Body of pancreas (tissue), 4 donors: ENCODE data around the gene KCTD2. TPM values are rescaled to one million over a fixed set of nuclear protein-coding genes. Genes with fewer than 3 reads are reported as not detected.

ENCODE experiments used
- ATAC-seq: fragments of 150-250 bp; one replicate; pipeline ENCODE4 v1.9.1; 2016
- DNase-seq, 4 donors: peaks; one replicate each; pipeline ENCODE4 v3.0.0-alpha.2; 2019
- H3K27ac ChIP-seq, 4 donors: fragments of 200-600 bp; sonication (generic); 1 replicate in 3 of 4; 2 replicates in 1 of 4; pipeline versions ENCODE4 v1.5.1 to v1.6.1; 2016 to 2019; ENCODE audit warnings: mild to moderate bottlenecking in 1 of 4, mixed read lengths in 1 of 4, moderate library complexity in 1 of 4
- H3K27me3 ChIP-seq, 2 donors: fragments of 200-600 bp; sonication (generic); one replicate each; pipeline ENCODE4 v1.6.0; 2016; ENCODE audit warnings: mild to moderate bottlenecking in 1 of 2
- H3K36me3 ChIP-seq, 2 donors: fragments of 200-600 bp; sonication (generic); replicated peaks in 1 of 2; 2 replicates each; pipeline ENCODE4 v1.5.1; 2016; ENCODE audit warnings: low read depth in 2 of 2; ENCODE audit not compliant: insufficient read depth in 1 of 2
- H3K4me1 ChIP-seq: fragments of 200-600 bp; sonication (generic); one replicate; pipeline ENCODE4 v1.6.0; 2016
- H3K4me3 ChIP-seq, 2 donors: fragments of 200-600 bp; sonication (generic); 1 replicate in 1 of 2; 2 replicates in 1 of 2; pipeline ENCODE4 v1.5.1; 2016 to 2019
- H3K9me3 ChIP-seq, 3 donors: fragments of 200-600 bp; sonication (generic); 1 replicate in 2 of 3; 2 replicates in 1 of 3; pipeline ENCODE4 v1.5.1; 2016
- POLR2A ChIP-seq, 3 donors: fragments of 450-650 bp; IDR thresholded peaks; one replicate each; pipeline ENCODE4 v1.6.1; 2016; ENCODE audit warnings: antibody characterized with exemption in 3 of 3, mild to moderate bottlenecking in 2 of 3
- WGBS, 2 donors: methylation state at CpG; one replicate each; pipeline ENCODE4 v1.1.5; 2017; 5-methylcytosine and 5-hydroxymethylcytosine counted together
- intact Hi-C: fragments of 100-400 bp; cut with DNase I; formaldehyde crosslinking; loops from one replicate; pipeline ENCODE4 v1.15.1; 2023
- total RNA-seq, 2 donors: library from RNA; depleted of rRNA; stranded (reverse); fragments of >200 nt; gene quantifications; one replicate each; pipeline ENCODE4 v1.1.0, GENCODE V29; 2016
- TF ChIP-seq, protein P1 (sequence below), 7 experiments: fragments of 450-650 bp in 4 of 7; fragments of 200-600 bp in 3 of 7; sonication (generic) in 3 of 7; IDR thresholded peaks; one replicate each; pipeline ENCODE4 v1.5.1; 2016 to 2019; ENCODE audit warnings: antibody characterized with exemption in 7 of 7

KCTD2 gene
- total RNA-seq, 2 donors from 2014 or later = 11.2 to 12.7 TPM

DNA sequence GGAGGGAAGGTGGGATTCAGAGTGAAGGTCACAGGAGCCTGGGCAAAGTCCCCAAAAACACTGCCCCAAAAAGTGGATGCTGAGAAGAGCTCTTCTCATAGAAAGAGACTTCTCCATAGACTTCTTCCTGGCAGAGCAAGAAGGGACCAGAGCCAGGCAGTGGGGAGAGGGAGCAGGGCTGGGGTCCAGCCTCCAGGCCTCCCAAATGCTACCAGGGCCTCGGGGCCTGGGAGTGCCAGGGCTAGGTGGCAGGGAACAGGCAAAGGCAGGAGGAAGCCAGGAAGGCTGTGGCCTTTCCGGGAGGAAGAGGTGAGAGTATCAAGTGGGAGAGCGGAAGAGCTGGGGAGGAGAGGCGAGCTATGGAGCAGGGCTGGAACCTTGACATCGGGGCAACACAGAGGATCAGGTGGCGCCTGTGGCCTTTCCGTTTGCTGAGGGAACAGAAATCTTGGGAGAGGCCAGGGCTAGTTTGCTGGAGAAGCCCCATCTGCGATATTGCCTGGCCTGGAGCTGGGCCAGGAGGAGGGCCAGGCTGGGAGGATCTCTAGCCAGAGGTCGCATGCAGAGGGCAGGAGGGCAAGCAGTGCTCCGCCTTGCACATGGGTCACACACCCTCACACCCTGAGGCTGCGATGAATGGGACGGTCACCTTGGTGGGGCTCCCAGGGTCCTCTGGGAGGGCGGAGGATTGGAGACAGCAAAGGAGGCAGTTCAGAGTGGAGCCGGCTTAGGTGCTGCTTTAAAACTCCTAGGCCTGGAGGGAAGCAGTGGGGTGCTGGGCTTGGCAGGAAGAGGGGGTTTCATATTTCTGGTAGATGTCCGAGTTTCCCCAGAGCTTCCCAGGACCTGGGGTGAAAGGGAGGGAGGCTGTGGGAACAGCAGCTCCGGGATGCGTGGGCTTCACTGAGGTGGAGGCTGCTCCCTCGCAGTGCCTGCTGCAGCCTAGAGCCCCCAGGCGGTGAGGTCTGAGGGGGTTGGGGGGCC lies 44.1 kb downstream of the KCTD2 start:
- H3K36me3 ChIP-seq = no peaks in the 10 kb centered on the region
- TF ChIP-seq, protein P1, sequence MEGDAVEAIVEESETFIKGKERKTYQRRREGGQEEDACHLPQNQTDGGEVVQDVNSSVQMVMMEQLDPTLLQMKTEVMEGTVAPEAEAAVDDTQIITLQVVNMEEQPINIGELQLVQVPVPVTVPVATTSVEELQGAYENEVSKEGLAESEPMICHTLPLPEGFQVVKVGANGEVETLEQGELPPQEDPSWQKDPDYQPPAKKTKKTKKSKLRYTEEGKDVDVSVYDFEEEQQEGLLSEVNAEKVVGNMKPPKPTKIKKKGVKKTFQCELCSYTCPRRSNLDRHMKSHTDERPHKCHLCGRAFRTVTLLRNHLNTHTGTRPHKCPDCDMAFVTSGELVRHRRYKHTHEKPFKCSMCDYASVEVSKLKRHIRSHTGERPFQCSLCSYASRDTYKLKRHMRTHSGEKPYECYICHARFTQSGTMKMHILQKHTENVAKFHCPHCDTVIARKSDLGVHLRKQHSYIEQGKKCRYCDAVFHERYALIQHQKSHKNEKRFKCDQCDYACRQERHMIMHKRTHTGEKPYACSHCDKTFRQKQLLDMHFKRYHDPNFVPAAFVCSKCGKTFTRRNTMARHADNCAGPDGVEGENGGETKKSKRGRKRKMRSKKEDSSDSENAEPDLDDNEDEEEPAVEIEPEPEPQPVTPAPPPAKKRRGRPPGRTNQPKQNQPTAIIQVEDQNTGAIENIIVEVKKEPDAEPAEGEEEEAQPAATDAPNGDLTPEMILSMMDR (IDR thresholded peaks at IDR 0.05) = no peak
- no peak for TF ChIP-seq POLR2A (IDR thresholded peaks at IDR 0.05)
- intact Hi-C loops = no loop called here
- DNase-seq = no peak
- no peaks in the 10 kb centered on the region for H3K27me3 ChIP-seq
- no peak for ATAC-seq
- H3K4me3 ChIP-seq = no peak overlapping the region
- peaks cover 61% of the 10 kb centered on the region for H3K4me1 ChIP-seq
- 58 to 69% methylated on average over 16 to 19 of the region's 19 CpGs for WGBS, 2 donors
- peak overlapping the region in 3 of 4 donors; percentile 34 to 88 (median 57) for H3K27ac ChIP-seq
- no peaks in the 10 kb centered on the region for H3K9me3 ChIP-seq

DNA sequence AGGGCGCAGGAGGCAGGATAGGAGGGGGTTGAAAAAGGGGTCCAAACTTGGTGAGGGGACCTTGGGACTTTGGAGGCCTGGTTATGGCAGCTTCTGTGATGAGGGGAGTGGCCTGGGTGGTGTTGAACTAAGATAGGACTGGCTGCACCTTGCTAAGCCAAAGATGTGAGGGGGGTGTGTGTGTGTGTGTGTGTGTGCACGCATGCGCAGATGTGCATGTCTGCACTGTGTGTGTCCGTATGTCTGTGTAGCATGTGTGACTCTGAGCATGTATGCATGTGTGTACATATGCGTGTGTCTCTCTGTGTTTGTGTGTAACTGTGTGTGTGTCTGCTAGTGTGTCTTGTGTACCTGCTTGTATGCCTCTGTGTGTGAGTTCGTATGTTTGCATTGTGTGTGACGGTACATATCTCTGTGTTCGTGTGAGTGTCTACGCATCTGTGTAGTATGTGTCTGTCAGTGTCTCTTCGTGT lies 44.9 kb downstream of the KCTD2 start:
- no peak overlapping the region for H3K4me3 ChIP-seq
- DNase-seq (no peak), ATAC-seq (no peak)
- H3K27me3 ChIP-seq = no peaks in the 10 kb centered on the region
- intact Hi-C loops = no loop called here
- WGBS, 2 donors = 77 to 82% methylated on average over 9 to 10 of the region's 10 CpGs
- H3K9me3 ChIP-seq = no peaks in the 10 kb centered on the region
- TF ChIP-seq, protein P1 (IDR thresholded peaks at IDR 0.05) = no peak
- no peak for TF ChIP-seq POLR2A (IDR thresholded peaks at IDR 0.05)
- H3K27ac ChIP-seq = peak overlapping the region in 3 of 4 donors; percentile 34 to 88 (median 57)
- H3K4me1 ChIP-seq = peaks cover 67% of the 10 kb centered on the region
- H3K36me3 ChIP-seq = no peaks in the 10 kb centered on the region

DNA sequence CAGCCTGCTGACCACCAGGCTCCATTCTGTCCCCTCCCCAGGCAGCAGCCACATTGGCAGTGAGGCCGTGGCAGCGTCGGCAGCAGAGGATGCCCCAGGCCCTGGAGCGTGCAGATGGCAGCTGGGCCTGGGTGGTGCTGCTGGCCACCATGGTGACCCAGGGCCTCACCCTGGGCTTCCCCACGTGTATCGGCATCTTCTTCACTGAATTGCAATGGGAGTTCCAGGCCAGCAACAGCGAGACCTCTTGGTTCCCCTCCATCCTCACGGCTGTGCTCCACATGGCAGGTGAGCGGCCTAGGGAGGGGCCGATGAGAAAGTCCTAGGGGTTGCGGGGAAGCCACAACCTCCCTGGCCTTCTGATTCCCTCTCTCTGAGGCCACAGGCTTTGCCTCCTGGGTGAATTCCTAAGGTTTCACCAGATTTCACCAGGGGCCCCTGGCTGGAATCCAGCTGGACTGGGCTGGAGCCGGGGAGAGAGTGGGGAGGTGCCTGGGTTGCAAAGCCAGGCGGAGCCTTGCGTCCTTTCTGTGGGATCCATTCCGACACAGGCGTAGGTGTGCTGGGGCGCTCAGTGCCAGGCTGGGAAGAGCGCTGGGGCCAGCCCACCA lies 46.6 kb downstream of the KCTD2 start:
- Histone ChIP-seq H3K9me3 (no peaks in the 10 kb centered on the region), H3K4me3 (no peak overlapping the region), H3K27ac (peak overlapping the region in 2 of 4 donors; percentile 19 to 50), H3K27me3 (no peaks in the 10 kb centered on the region), H3K4me1 (peaks cover 55% of the 10 kb centered on the region), H3K36me3 (no peaks in the 10 kb centered on the region)
- intact Hi-C loops = no loop called here
- TF ChIP-seq, protein P1 (IDR thresholded peaks at IDR 0.05) = no peak
- TF ChIP-seq POLR2A (IDR thresholded peaks at IDR 0.05) = no peak
- ATAC-seq (no peak), DNase-seq (no peak)
- 77 to 79% methylated on average over 3 to 18 of the region's 18 CpGs for WGBS, 2 donors

DNA sequence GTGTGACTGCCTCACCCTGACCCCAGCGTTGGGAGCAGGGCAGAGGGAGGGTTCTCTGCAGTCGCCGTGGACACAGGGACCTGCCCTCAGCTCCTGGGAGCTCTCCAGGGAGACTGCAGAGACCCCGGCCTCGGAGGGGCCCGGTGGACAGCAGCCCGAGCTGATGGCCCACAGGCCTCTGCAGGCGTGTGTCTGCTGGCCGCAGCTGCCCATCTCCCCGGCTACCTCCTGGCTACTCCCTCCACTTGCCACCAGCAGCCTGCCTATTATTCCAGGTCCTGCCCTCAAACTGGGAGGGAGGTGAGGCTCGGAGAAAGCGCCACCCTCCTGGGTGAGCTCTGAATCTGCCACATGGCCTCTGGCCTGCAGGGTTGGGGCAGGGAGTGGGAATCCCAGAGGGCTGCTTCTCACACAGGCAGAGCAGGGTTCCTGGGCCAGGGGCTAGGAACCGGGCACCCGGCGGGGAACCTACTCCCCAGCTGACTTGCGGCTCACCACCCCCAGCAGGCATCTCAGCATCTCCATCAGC lies 47.9 kb downstream of the KCTD2 start:
- Histone ChIP-seq H3K36me3 (no peaks in the 10 kb centered on the region), H3K4me1 (peaks cover 46% of the 10 kb centered on the region), H3K27ac (no peak overlapping the region), H3K4me3 (no peak overlapping the region), H3K27me3 (no peaks in the 10 kb centered on the region), H3K9me3 (no peaks in the 10 kb centered on the region)
- DNase-seq = no peak
- WGBS, 2 donors = 82 to 100% methylated on average over 10 to 16 of the region's 16 CpGs
- no peak for ATAC-seq
- TF ChIP-seq, protein P1 (IDR thresholded peaks at IDR 0.05) = no peak
- TF ChIP-seq POLR2A (IDR thresholded peaks at IDR 0.05) = no peak
- intact Hi-C loops = no loop called here
